ACC112 (cell line): ENCODE data around the gene HOXA13.

ENCODE experiments used
- H2AFZ ChIP-seq: fragments of 200-600 bp; sonication (generic); one replicate; pipeline ENCODE4 v1.6.0; 2017; ENCODE audit warnings: antibody characterized with exemption, low read length; ENCODE audit not compliant: unreplicated experiment
- H3K27ac ChIP-seq: fragments of 200-600 bp; sonication (generic); 2 replicates; pipeline ENCODE4 v1.5.1; 2014; ENCODE audit warnings: low read depth, mild to moderate bottlenecking, antibody characterized with exemption, low read length, moderate library complexity
- H3K27me3 ChIP-seq: fragments of 200-600 bp; sonication (generic); 2 replicates; pipeline ENCODE4 v1.6.1; 2014; ENCODE audit warnings: mild to moderate bottlenecking, antibody characterized with exemption, low read length, moderate library complexity, mixed read lengths; ENCODE audit not compliant: insufficient read depth
- H3K36me3 ChIP-seq: fragments of 200-600 bp; sonication (generic); 2 replicates; pipeline ENCODE4 v1.6.1; 2016; ENCODE audit warnings: mild to moderate bottlenecking, antibody characterized with exemption, low read length, moderate library complexity, mixed read lengths; ENCODE audit not compliant: insufficient read depth
- H3K4me1 ChIP-seq: fragments of 200-600 bp; sonication (generic); one replicate; pipeline ENCODE4 v1.6.1; 2016; ENCODE audit warnings: low read length, mixed read lengths; ENCODE audit not compliant: insufficient read depth, unreplicated experiment, control insufficient read depth
- H3K4me3 ChIP-seq: fragments of 200-600 bp; sonication (generic); 2 replicates; pipeline ENCODE4 v1.5.1; 2014; ENCODE audit warnings: mild to moderate bottlenecking, low read depth, low read length
- H3K79me2 ChIP-seq: fragments of 200-600 bp; sonication (generic); one replicate; pipeline ENCODE4 v1.6.0; 2016; ENCODE audit warnings: low read length; ENCODE audit not compliant: control insufficient read depth, unreplicated experiment, insufficient read depth

HOXA13 gene

GRCh38 chr7:27157702-27158431 is 42.0 kb downstream of the HOXA13 start:
- Histone ChIP-seq H3K36me3 (no peaks in the 10 kb centered on the region), H3K27me3 (peaks cover 95% of the 10 kb centered on the region), H3K79me2 (no peaks in the 10 kb centered on the region), H2AFZ (no peak overlapping the region), H3K4me3 (no peak overlapping the region), H3K27ac (no peak overlapping the region), H3K4me1 (no peaks in the 10 kb centered on the region)

- no peak overlapping the region for H3K27ac ChIP-seq
These were observed 42.8 kb downstream of the HOXA13 start for GRCh38 chr7:27156916-27157701.

GRCh38 chr7:27156508-27156898 is 43.4 kb downstream of the HOXA13 start, which contains the start of gene HOXA7:
TSS of gene HOXA7 (minus strand) at chr7:27156675. CDS start at chr7:27156545, 130 bp downstream.
- Histone ChIP-seq H2AFZ (no peak within 1 kb of the TSS), H3K36me3 (no peaks in the 10 kb centered on the region), H3K27ac (no peak within 1 kb of the TSS), H3K4me3 (peak within 1 kb of the TSS; percentile 36; the same call in 1 of the 2 replicates), H3K79me2 (no peaks in the 10 kb centered on the region), H3K27me3 (peaks cover 97% of the 10 kb centered on the region), H3K4me1 (no peaks in the 10 kb centered on the region)

More at GRCh38 chr7:27156916-27157701, 42.8 kb downstream of the HOXA13 start:
- Histone ChIP-seq H2AFZ (no peak overlapping the region), H3K4me3 (no peak overlapping the region), H3K4me1 (no peaks in the 10 kb centered on the region), H3K36me3 (no peaks in the 10 kb centered on the region), H3K27me3 (peaks cover 95% of the 10 kb centered on the region), H3K79me2 (no peaks in the 10 kb centered on the region)

GRCh38 chr7:27155816-27156507 is 43.9 kb downstream of the HOXA13 start:
- no peaks in the 10 kb centered on the region for H3K4me1 ChIP-seq
- H3K27ac ChIP-seq: no peak overlapping the region
- no peaks in the 10 kb centered on the region for H3K36me3 ChIP-seq
- H3K4me3 ChIP-seq: peak overlapping the region; percentile 36; the same call in 1 of the 2 replicates
- H3K27me3 ChIP-seq: peaks cover 99% of the 10 kb centered on the region
- no peaks in the 10 kb centered on the region for H3K79me2 ChIP-seq
- no peak overlapping the region for H2AFZ ChIP-seq

- Histone ChIP-seq H3K79me2 (no peaks in the 10 kb centered on the region), H3K4me3 (peak overlapping the region; percentile 63; the same call in 1 of the 2 replicates), H2AFZ (no peak overlapping the region), H3K4me1 (no peaks in the 10 kb centered on the region), H3K36me3 (no peaks in the 10 kb centered on the region), H3K27ac (no peak overlapping the region), H3K27me3 (peaks cover 98% of the 10 kb centered on the region)
These were observed 44.7 kb downstream of the HOXA13 start for GRCh38 chr7:27154901-27155815.

DNA sequence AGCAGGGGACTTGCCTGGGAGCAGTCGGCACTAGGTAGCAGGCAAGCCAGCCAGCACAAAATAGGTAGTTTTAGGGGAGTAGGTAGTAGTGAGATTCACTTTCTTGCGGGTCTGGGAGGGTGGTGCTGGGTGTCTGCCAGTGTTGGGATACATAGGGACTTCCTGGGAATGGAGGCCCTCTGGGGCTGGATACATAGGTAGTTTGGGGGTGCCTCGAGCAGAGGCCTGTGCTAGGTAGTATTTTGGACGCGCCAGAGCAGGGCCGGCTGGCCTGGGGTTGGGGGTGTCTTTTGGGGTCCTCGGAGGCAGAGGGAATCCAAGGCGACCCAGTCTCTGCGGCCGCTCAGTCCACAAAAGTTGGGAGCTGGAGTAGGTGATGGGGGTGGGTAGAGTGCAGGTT is 45.5 kb downstream of the HOXA13 start:
- Histone ChIP-seq H3K27me3 (peaks cover 98% of the 10 kb centered on the region), H3K4me3 (peak overlapping the region; percentile 63; the same call in 1 of the 2 replicates), H3K27ac (no peak overlapping the region), H2AFZ (no peak overlapping the region), H3K79me2 (no peaks in the 10 kb centered on the region), H3K36me3 (no peaks in the 10 kb centered on the region), H3K4me1 (no peaks in the 10 kb centered on the region)

- no peaks in the 10 kb centered on the region for H3K36me3 ChIP-seq
- no peak overlapping the region for H2AFZ ChIP-seq
- no peak overlapping the region for H3K4me3 ChIP-seq
- H3K27me3 ChIP-seq: peaks cover 98% of the 10 kb centered on the region
- no peaks in the 10 kb centered on the region for H3K4me1 ChIP-seq
- no peak overlapping the region for H3K27ac ChIP-seq
- no peaks in the 10 kb centered on the region for H3K79me2 ChIP-seq
These were observed 46.4 kb downstream of the HOXA13 start for GRCh38 chr7:27153526-27153925.

- Histone ChIP-seq H3K27me3 (peaks cover 98% of the 10 kb centered on the region), H3K79me2 (no peaks in the 10 kb centered on the region), H3K4me3 (no peak overlapping the region), H3K36me3 (no peaks in the 10 kb centered on the region), H3K4me1 (no peaks in the 10 kb centered on the region), H2AFZ (no peak overlapping the region), H3K27ac (no peak overlapping the region)
These were observed 47.0 kb downstream of the HOXA13 start for GRCh38 chr7:27152816-27153442.

DNA sequence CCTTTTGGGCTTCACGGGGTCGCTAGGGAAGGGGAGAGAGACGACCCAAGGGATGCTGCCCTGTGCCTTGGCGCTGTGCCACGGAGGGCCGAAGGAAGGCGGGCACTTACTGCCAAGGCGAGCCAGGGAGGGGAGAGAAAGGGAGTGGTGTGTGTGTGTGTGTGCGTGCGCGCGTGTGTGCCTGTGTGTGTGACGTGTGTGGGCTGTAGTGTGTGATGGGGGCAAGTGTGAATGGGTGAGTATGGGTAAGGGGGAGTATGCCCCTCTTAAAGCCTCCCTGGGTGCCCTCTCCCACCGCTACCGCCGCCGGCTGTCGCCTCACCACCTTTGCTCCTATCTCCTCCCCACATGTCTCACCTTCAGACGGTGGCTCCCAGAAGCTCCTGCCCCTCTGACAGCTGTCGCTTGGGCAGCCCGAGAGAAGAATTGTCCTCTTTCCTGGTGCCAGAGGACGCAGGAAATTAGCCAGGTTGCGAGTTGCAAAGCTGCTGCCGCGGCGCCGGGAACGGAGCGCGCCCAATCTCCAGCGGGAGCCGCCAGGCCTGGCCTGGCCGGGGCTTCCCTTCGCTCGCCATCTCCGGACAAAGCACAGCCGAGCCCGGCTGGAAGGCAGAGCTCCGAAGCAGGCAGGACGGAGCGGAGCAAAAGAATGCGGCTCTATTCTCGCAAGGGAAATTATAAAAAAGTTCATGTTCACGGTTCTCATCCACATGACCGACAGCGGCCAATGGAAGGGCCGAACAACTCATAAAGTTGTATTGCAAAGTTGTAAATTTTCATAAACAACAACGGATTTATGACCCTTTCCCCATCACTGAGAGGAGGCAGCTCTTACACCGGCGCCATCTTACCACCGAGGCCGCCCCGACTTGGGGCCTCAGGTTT is 47.7 kb downstream of the HOXA13 start, which contains the start of gene HOXA3:
Gene HOXA3, minus strand, starts transcription at position 653 of the 885 bp plus-strand sequence. CDS start 41,943 bp downstream, outside the sequence.
- no peaks in the 10 kb centered on the region for H3K4me1 ChIP-seq
- peaks cover 98% of the 10 kb centered on the region for H3K27me3 ChIP-seq
- H2AFZ ChIP-seq: no peak within 1 kb of the TSS
- H3K36me3 ChIP-seq: no peaks in the 10 kb centered on the region
- no peak within 1 kb of the TSS; the same call in 1 of the 2 replicates for H3K4me3 ChIP-seq
- H3K27ac ChIP-seq: no peak within 1 kb of the TSS
- H3K79me2 ChIP-seq: no peaks in the 10 kb centered on the region
